Measurements from ENCODE around the gene CDT1. TPM values are rescaled to one million over a fixed set of nuclear protein-coding genes. Genes with fewer than 3 reads are reported as not detected.

The CDT1 gene
- total RNA-seq, 1 experiment from 2014 or later: 16.6 TPM

GRCh38 chr16:88781140-88782077, 22.2 kb upstream of the CDT1 start:
- CTCF ChIA-PET: interaction anchor here (0.6 to 6.0 kb wide), 13 partner anchors 7 to 507 kb away, joined by 3 to 61 read pairs (median 3); no protein-coding TSS in a partner anchor
- peaks cover 8% of the 10 kb centered on the region for H3K36me3 Mint-ChIP-seq (ENCODE audit: insufficient read depth, unreplicated experiment)
- H3K9me3 Mint-ChIP-seq (ENCODE audit: unreplicated experiment): no peaks in the 10 kb centered on the region
- intact Hi-C loops (cut with micrococcal nuclease): loop anchor here (2.0 kb wide), 1 partner anchor 39 kb away; no protein-coding TSS in a partner anchor
- BruUV-seq (replicated peaks): no TSS peak
- POLR2A ChIA-PET: interaction anchor here (0.6 to 5.3 kb wide), 15 partner anchors 10 to 436 kb away, joined by 3 to 57 read pairs (median 4); partner anchors contain the start of genes APRT, CDT1, ZC3H18 and ZNF778
- no peaks in the 10 kb centered on the region for H3K27me3 Mint-ChIP-seq (ENCODE audit: insufficient read depth, unreplicated experiment)
- H3K4me3 Mint-ChIP-seq (ENCODE audit: unreplicated experiment): peak overlapping the region; percentile 68
- peak overlapping the region; percentile 83 for H3K27ac Mint-ChIP-seq (ENCODE audit: low read depth, unreplicated experiment)
- no peak for DNase-seq (ENCODE audit: unreplicated experiment)
- H3K4me1 Mint-ChIP-seq (ENCODE audit: insufficient read depth, unreplicated experiment): peaks cover 28% of the 10 kb centered on the region
- no peak for TF ChIP-seq CTCF (IDR thresholded peaks at IDR 0.05; ENCODE audit: unreplicated experiment)

GRCh38 chr16:88782454-88783390, 20.9 kb upstream of the CDT1 start:
- Mint-ChIP-seq H3K27me3 (ENCODE audit: insufficient read depth, unreplicated experiment) (no peaks in the 10 kb centered on the region), H3K4me3 (ENCODE audit: unreplicated experiment) (peak overlapping the region; percentile 68), H3K36me3 (ENCODE audit: insufficient read depth, unreplicated experiment) (no peaks in the 10 kb centered on the region), H3K27ac (ENCODE audit: low read depth, unreplicated experiment) (peak overlapping the region; percentile 83), H3K4me1 (ENCODE audit: insufficient read depth, unreplicated experiment) (peaks cover 25% of the 10 kb centered on the region), H3K9me3 (ENCODE audit: unreplicated experiment) (no peaks in the 10 kb centered on the region)
- CTCF ChIA-PET: interaction anchor here (0.6 to 6.0 kb wide), 13 partner anchors 9 to 316 kb away, joined by 3 to 61 read pairs (median 4); no protein-coding TSS in a partner anchor
- no TSS peak for BruUV-seq (replicated peaks)
- no peak for TF ChIP-seq CTCF (IDR thresholded peaks at IDR 0.05; ENCODE audit: unreplicated experiment)
- intact Hi-C loops (cut with micrococcal nuclease): loop anchor here (1.0 to 2.0 kb wide), 2 partner anchors 27 to 40 kb away; no protein-coding TSS in a partner anchor
- peak; percentile 90 for DNase-seq (ENCODE audit: unreplicated experiment)
- POLR2A ChIA-PET: interaction anchor here (0.6 to 5.3 kb wide), 22 partner anchors 11 to 1090 kb away, joined by 3 to 57 read pairs (median 4); partner anchors contain the start of genes APRT, CDT1, TCF25 and ZC3H18

GRCh38 chr16:88783391-88784073, 20.1 kb upstream of the CDT1 start:
- intact Hi-C loops (cut with micrococcal nuclease): loop anchor here (1.0 to 2.0 kb wide), 2 partner anchors 28 to 41 kb away; no protein-coding TSS in a partner anchor
- POLR2A ChIA-PET: interaction anchor here (0.6 to 5.3 kb wide), 18 partner anchors 10 to 780 kb away, joined by 3 to 57 read pairs (median 5); partner anchors contain the start of genes CDT1, ZC3H18 and ZNF778
- Mint-ChIP-seq H3K27ac (ENCODE audit: low read depth, unreplicated experiment) (peak overlapping the region; percentile 83), H3K4me1 (ENCODE audit: insufficient read depth, unreplicated experiment) (peaks cover 25% of the 10 kb centered on the region), H3K36me3 (ENCODE audit: insufficient read depth, unreplicated experiment) (no peaks in the 10 kb centered on the region), H3K27me3 (ENCODE audit: insufficient read depth, unreplicated experiment) (no peaks in the 10 kb centered on the region), H3K9me3 (ENCODE audit: unreplicated experiment) (no peaks in the 10 kb centered on the region), H3K4me3 (ENCODE audit: unreplicated experiment) (peak overlapping the region; percentile 68)
- TSS peak; percentile 35 for BruUV-seq (replicated peaks)
- DNase-seq (ENCODE audit: unreplicated experiment): peak; percentile 43
- no peak for TF ChIP-seq CTCF (IDR thresholded peaks at IDR 0.05; ENCODE audit: unreplicated experiment)
- CTCF ChIA-PET: interaction anchor here (0.6 to 6.0 kb wide), 9 partner anchors 11 to 383 kb away, joined by 3 to 61 read pairs (median 4); no protein-coding TSS in a partner anchor

Data from MCF 10A (cell line).